Ammon's horn (tissue), 1 donor: ENCODE measurements around the gene PPP6R1.
"Not testable (repeated sequence)": the region's sequence is repeated elsewhere in the genome, so short reads cannot be mapped to it uniquely, and the experiment has no call there.

Experiments
- DNase-seq: peaks from one replicate; pipeline ENCODE4 v3.0.0-alpha.2; 2016; ENCODE audit warnings: low spot score

Gene PPP6R1

DNA sequence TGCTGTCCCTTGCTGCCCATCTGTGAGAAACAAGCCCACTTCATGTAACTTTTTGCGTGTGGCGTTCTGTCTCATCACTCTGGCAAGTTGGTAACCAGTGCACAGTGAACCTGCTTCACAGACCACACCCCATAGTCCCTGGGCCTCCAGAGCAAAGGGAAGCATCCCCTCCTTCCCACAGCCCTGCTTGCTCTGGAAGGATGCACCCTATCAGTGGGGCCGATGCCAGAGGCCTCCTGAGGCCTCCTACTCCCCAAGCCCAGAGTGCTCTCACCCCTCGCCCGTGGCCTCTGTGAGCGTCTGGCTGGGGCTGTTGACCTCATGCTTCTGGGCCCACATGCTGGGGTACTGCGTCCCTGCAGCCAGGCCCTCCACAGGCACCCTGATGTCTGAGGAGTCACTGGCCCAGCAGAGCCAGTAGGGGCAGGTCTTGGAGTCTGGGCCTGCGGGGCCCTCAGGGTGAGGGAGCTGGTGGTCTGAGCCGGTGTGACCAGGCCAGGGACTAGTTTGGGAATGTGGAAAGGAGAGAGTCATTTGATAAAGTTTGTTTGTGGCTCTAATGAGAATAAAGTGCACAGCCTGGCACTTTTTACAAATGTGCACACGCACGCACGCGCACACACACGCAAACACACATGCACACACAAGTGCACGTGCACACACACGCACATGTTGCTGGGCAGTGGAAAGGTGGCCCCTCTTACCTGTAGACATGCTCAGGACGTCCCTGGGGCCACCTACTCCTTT lies 35.4 kb downstream of the PPP6R1 start:
- no peak for DNase-seq

GRCh38 chr19:55220525-55220924 lies 38.3 kb downstream of the PPP6R1 start:
- no peak for DNase-seq

DNA sequence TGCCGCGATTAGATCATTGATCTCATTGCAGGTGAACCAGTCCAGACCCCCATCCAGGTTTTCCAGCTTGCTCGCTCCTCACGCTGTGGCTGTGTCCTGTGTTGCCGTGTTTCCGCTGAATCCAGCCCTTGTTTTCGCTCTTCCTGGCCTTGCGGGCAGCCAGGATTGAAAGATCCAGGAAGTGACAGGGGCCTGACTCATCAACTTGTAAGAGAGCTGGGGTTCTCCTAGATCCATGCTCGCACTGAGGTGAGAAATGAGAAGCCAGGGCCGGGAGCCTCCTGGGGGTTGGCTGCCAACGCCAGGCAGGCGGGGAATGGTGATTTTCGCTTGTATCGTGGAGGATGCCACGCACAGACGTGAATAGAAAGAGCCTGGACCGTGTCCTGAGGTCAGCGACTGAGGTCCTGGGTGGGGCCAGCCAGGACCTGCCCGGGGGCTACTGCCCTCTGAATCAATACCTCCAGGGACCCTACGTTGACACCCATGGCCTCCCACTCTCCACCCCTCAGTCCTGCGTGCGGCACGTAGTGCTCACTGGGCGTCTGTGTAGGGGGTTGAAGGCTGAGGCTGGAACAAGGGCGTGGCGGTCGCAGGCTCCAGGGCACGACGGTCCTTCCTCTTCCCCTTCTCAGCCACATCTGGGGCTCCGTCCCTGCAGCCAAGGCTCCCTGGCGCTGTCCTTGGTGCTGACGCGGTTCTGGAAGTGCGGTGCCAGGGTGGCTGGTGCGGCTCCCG lies 42.2 kb downstream of the PPP6R1 start:
- peak; percentile 90 for DNase-seq

GRCh38 chr19:55213547-55213946 lies 45.3 kb downstream of the PPP6R1 start:
- no peak for DNase-seq

DNA sequence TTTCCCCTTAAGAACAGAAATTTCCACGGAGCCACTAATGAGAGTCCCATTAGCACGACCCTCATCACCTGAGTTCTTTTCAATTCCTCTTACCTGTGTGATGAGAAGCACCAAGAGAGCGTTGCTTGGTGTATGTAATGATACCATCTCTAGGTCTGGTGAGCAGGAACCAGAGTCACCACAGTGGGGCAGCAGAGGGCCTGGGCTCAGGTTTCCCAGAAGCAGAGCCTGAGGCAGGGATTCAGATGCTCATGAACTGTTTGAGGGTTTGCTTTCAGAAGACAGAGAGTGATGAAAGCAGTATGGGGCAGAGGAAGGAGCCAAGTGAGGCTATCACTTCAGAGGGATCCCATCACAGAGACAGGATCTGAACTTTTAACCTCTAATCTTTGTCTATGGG lies 46.4 kb downstream of the PPP6R1 start:
- no peak for DNase-seq

- no peak for DNase-seq
Measured at GRCh38 chr19:55209693-55210472, 48.9 kb downstream of the PPP6R1 start.

- DNase-seq, result no peak
Measured at GRCh38 chr19:55208880-55209692, 49.7 kb downstream of the PPP6R1 start, which contains the start of gene PTPRH. PTPRH (minus strand) TSS chr19:55209501; CDS start chr19:55209433, 68 bp downstream.

DNA sequence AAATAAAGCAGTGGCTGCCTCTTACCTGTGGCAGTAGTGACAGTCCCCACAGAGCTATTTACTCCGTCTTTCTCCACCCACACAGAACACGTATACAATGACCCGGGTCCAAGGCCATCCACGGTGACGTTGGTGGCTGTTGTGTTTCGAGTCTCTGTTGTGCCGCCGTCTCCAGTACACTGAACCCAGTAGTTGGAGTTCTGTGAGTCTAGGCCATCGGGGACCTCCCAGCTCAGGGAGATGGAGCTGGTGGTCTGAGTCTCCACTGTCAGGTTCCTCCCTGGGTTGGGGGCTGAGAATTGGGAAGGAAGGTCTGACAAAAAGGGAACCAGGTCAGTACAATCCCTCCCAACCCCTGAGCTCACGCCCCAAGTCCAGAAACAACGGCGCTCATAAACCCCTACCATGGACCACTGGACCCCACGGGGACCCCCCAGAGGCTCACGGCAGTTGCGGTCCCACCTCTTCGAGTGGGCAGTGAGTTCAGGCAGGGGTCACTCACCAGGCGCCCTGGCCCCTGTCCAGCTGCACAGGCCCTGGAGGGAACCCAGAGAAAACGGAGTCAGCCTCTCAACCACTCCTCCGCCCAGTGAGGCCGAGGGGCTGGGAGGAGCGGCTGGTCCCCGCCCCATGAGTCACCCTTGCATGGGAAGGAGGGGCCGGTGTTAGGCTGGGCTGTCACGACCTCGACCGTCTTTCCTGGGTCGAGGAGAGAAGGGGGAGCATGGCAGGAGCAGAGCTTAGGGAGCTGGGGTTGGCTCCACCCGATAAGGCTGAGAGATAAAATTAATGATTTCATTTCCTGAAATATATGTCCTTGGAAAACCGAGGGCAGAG lies 51.9 kb downstream of the PPP6R1 start:
- peak; percentile 39 for DNase-seq

DNA sequence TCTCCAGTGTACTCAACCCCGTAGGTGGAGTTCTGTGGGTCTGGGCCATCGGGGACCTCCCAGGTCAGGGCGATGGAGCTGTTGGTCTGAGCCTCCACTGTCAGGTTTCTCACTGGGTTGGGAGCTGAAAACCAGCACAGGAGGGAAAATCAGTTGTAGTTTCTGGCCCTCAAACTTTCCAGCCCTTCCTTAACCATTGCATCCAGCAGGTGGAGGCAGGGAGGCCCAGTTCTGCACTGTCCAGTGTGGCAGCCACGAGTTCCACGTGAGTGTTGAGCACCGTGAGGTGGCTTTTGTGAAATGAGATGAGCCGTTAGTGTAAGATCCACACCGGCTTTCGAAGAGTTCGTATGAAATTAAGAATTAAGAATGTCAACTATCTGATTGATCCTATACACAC lies 56.6 kb downstream of the PPP6R1 start:
- DNase-seq, result not testable (repeated sequence)

DNA sequence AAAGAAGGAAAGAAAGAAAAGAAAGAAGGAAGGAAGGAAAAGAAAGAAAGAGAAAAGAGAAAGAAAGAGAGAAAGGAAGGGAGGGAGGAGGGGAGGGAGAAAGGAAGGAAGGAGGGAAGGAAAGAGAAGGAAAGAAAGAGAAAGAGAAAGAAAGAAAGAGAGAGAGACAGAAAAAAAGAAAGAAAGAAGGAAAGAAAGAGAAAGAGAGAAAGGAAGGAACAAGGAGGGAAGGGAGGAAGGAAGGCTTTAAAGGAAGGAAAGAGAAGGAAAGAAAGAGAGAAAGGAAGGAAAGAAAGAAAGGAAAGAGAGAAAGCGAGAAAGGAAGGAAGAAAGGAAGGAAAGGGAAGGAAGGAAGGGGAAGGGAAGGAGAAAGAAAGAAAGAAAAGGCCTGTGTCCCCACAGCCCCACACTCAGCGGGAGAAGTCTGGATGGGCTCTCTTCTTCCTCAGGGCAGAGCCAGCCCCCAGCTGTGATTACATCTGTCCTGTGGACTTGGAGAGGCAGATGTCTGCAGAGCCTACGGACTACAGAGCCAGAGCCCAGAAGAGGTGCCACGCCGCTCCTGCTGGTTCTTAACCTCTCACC lies 59.1 kb downstream of the PPP6R1 start:
- DNase-seq, result no peak

DNA sequence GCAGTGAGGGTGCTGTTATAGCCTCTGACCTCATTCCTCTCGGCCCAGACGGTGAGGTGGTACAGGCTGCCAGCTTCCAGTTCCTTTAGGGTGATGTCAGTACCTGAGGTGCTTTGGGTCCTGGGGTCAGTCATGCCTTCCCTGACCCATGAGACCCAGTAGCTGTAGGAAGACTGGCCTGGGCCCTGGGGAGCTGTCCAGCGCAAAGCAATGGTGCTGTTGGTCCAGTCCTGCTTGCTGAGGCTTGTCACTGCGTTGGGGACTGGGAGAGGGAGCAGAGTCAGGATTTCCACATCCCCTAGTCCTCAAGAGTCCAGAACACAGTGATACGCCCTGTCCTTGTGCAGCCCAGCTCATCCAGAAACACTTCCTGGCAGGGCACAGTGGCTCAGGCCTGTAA lies 60.2 kb downstream of the PPP6R1 start:
- DNase-seq, result no peak

- peak; percentile 49 for DNase-seq
Measured at GRCh38 chr19:55197528-55197927, 61.3 kb downstream of the PPP6R1 start.

DNA sequence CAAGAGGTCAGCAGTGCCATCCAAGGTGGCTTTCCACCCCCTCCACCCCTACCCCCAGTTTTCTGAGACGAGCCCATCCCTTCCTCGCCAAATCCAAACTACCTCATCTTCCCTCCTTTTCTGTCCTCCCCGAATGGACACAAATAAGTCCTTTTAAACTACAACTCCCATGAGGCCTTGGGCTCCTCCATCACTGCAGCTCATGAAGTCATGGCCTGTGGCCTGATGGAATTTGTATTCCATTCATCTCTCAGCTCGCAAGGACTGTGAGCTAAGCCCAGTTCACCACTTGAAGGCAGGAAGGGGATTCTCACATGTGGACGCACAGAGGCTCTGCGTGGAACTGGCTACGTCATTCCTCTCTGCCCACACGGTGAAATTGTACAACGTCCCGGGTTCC lies 62.0 kb downstream of the PPP6R1 start:
- no peak for DNase-seq

DNA sequence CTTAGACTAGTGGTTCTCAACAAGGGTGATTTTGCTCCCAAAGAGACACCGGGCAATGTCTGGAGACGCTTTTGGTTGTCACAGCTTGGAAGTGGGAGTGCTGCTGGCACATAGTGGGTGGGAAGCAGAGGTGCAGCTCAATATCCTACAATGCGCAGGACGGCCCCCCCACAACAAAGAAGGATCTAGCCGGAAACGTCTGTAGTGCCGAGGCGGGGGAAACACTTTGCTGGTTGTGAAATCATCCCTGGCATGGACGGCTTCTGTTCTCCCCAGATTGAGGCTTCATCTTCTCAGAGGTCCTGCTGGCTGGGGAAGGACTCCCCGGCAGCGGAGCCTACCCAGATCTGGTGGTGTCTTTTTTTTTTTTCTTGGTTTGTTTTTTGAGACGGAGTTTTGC lies 65.3 kb downstream of the PPP6R1 start:
- peak; percentile 71 for DNase-seq

DNA sequence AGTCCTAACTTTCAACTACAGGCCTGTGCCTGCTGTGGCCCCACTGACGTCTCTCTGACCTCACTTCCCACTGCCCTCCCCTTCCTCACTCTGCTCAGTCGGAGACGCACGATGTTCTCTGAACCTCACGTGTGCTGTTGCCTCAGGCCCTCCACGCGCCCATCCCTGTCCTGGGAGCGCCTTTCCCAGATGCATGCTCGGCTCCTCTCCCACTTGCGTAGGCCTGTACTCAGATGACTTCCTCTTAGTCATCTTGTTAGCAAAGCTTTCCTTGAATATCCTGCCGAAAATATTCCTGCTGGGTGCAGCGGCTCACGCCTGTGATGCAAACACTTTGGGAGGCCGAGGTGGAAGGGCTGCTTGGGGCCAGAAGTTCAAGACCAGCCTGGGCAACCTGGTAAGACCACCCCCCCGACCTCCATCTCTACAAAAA lies 69.4 kb downstream of the PPP6R1 start:
- DNase-seq, result peak; percentile 69

DNA sequence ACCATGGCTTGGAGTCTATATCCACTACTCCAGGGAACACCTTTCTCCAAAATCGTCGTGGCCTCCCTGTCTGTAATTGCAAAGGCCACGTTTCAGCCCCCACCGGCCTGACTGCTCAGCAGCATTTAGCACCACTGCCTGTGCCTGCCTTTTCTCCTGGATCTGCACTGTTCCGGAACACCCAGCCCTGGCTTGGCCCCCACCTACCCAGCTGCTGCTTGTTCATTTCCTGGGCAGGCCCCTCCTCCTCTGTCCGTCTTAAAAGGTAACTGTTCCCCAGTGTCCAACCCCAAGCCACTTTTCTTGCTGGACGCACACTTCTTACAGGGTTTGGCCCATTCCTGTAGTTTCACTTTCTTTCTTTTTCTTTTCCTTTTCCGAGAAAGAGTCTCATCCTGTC lies 70.2 kb downstream of the PPP6R1 start:
- DNase-seq, result no peak

GRCh38 chr19:55186080-55186479 lies 72.7 kb downstream of the PPP6R1 start:
- no peak for DNase-seq

DNA sequence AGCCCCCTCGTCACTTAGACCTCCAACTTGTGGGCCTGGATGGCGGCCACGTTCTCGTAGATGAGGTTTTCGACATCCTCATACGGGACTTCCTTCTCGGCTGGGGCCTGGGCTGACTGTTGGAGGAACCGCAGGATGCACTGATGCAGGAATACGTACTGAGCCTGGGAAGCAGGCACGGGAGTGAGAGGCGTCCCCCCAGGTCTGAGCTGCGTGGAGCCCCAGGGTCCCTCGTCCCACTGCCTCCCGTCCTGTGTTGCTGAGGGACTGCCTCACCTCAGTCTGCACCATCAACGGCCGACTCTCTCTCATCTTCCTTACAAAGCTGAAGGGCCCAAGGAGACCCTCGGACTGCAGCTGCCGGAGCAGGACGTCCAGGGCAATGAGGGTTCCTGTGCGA lies 77.1 kb downstream of the PPP6R1 start:
- no peak for DNase-seq
